ENCODE data around the gene NFATC2. TPM values are rescaled to one million over a fixed set of nuclear protein-coding genes. Genes with fewer than 3 reads are reported as not detected.

The NFATC2 gene
- total and polyA plus RNA-seq, 2 of the 4 experiments (the other 2 are of a cell fraction): 0.18 to 0.38 TPM

DNA sequence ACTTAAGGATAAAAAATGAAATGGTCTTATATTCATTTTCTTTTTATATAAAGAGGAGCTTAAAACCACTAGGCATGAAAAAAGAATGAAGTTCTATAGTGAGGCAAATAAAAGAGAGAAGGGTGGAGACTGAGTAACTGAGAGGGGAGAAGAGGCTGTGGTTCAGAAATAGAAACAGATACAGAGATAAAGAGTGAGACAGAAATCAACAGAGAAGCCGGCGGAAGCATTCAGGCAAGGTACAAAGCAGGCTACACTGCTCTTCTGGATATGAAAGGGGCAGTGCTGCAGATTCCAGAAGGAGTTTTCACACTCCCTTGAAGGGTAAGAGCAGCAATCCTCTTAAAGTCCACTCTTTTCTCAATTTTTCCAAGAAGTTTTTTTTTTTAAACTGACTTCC lies 29.9 kb downstream of the NFATC2 start:
- ChIA-PET CTCF (interaction anchor here (1.1 kb wide), 1 partner anchor 12 kb away, joined by 4 read pairs; no protein-coding TSS in a partner anchor), POLR2A (ENCODE audit: unreplicated experiment) (no interaction called here)
- H2AFZ ChIP-seq (replicated peaks; ENCODE audit: low read length, poor library complexity): no peak overlapping the region
- H3K27ac ChIP-seq (ENCODE audit: insufficient read depth, low read length): no peak overlapping the region
- no CpG with 5 or more reads among the region's 2 CpGs for WGBS, 2 experiments (ENCODE audit: extremely low coverage in 2 of 2, insufficient read length in 1 of 2)
- no peak overlapping the region for H4K91ac ChIP-seq (ENCODE audit: insufficient read depth, low read depth, low read length)
- H2BK120ac ChIP-seq (ENCODE audit: low read depth, low read length): no peak overlapping the region
- H2AK5ac ChIP-seq (ENCODE audit: low read depth, low read length): no peak overlapping the region
- H3K9me1 ChIP-seq (ENCODE audit: insufficient read depth, low read length): peaks cover 2% of the 10 kb centered on the region; the same call in 1 of the 2 replicates
- no peak overlapping the region for H2BK20ac ChIP-seq (ENCODE audit: low read depth, low read length)
- H3K23ac ChIP-seq (ENCODE audit: low read depth, low read length): no peak overlapping the region
- ATAC-seq (ENCODE audit: low read depth) (no peak), DNase-seq (no peak)
- dilution Hi-C loops (cut with HindIII; ENCODE audit: low sequenced_read_pairs, unreplicated experiment) (no loop called here), intact Hi-C loops (cut with micrococcal nuclease) (no loop called here), in situ Hi-C loops (cut with MboI; ENCODE audit: low sequenced_read_pairs) (no loop called here)
- no peak overlapping the region for H3K9ac ChIP-seq (ENCODE audit: low read depth, low read length)
- no peaks in the 10 kb centered on the region for H3K9me3 ChIP-seq (ENCODE audit: control insufficient read depth, insufficient read depth, low read length)
- H4K20me1 ChIP-seq (ENCODE audit: insufficient read depth, low read length): no peaks in the 10 kb centered on the region
- H3K79me1 ChIP-seq (ENCODE audit: low read depth in 1 of 2, low read length in 2 of 2): no peaks in the 10 kb centered on the region
- H3K18ac ChIP-seq (ENCODE audit: low read depth, low read length): no peak overlapping the region
- peaks cover 4% of the 10 kb centered on the region; the same call in 1 of the 2 replicates for H3K4me1 ChIP-seq (ENCODE audit: control insufficient read depth, insufficient read depth, low read length)
- no peaks in the 10 kb centered on the region for H3K27me3 ChIP-seq (ENCODE audit: control insufficient read depth, insufficient read depth, low read length)
- no peak for TF ChIP-seq CHD1 (IDR thresholded peaks at IDR 0.05; ENCODE audit: low read depth, low read length)
- TF ChIP-seq NFE2L2 (IDR thresholded peaks at IDR 0.05; ENCODE audit: low read depth, low read length): no peak
- TF ChIP-seq POLR2A (IDR thresholded peaks at IDR 0.05; ENCODE audit: low read depth, low read length): no peak
- no peak for TF ChIP-seq SMC3 (IDR thresholded peaks at IDR 0.05; ENCODE audit: low read depth, low read length)
- TF ChIP-seq RAD21 (IDR thresholded peaks at IDR 0.05; ENCODE audit: low read length): no peak
- no peak for TF ChIP-seq RCOR1 (IDR thresholded peaks at IDR 0.05; ENCODE audit: insufficient replicate concordance, low read length)
- TF ChIP-seq, protein P1, sequence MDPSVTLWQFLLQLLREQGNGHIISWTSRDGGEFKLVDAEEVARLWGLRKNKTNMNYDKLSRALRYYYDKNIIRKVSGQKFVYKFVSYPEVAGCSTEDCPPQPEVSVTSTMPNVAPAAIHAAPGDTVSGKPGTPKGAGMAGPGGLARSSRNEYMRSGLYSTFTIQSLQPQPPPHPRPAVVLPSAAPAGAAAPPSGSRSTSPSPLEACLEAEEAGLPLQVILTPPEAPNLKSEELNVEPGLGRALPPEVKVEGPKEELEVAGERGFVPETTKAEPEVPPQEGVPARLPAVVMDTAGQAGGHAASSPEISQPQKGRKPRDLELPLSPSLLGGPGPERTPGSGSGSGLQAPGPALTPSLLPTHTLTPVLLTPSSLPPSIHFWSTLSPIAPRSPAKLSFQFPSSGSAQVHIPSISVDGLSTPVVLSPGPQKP (IDR thresholded peaks at IDR 0.05; ENCODE audit: borderline replicate concordance, low read depth, low read length): no peak
- TF ChIP-seq MAZ (IDR thresholded peaks at IDR 0.05; ENCODE audit: borderline replicate concordance, low read depth, low read length): no peak
- TF ChIP-seq MAFK (IDR thresholded peaks at IDR 0.05; ENCODE audit: low read depth, low read length): no peak
- no peak overlapping the region for H4K5ac ChIP-seq (ENCODE audit: low read depth, low read length)
- no peak overlapping the region for H3K14ac ChIP-seq (replicated peaks; ENCODE audit: low read depth, low read length)
- H2BK5ac ChIP-seq (ENCODE audit: low read depth, low read length, poor library complexity, severe bottlenecking): no peak overlapping the region
- H3K4me2 ChIP-seq (ENCODE audit: low read depth, low read length): no peak overlapping the region
- H4K8ac ChIP-seq (ENCODE audit: low read depth in 2 of 2, low read length in 2 of 2): no peak overlapping the region
- no peak overlapping the region for H2AK9ac ChIP-seq (replicated peaks; ENCODE audit: low read depth, low read length, poor library complexity)
- H3K36me3 ChIP-seq (ENCODE audit: control insufficient read depth, insufficient read depth, low read length): no peaks in the 10 kb centered on the region
- H3K4ac ChIP-seq (ENCODE audit: low read depth, low read length): no peak overlapping the region
- no TSS peak for BruUV-seq (replicated peaks)
- no peak overlapping the region for H3K56ac ChIP-seq (ENCODE audit: extremely low read depth, insufficient read depth, low read length)
- no peak overlapping the region for H3K4me3 ChIP-seq (ENCODE audit: insufficient read depth, low read depth, low read length)
- H2BK15ac ChIP-seq (ENCODE audit: low read depth, low read length): no peak overlapping the region

Data from IMR-90 (cell line).